ENCODE data around the gene KLF13. TPM values are rescaled to one million over a fixed set of nuclear protein-coding genes. Genes with fewer than 3 reads are reported as not detected.

The KLF13 gene
- polyA plus RNA-seq, 1 experiment: 11.5 TPM

GRCh38 chr15:31373096-31373865 lies 46.6 kb downstream of the KLF13 start:
- no peaks in the 10 kb centered on the region for H3K27me3 ChIP-seq (ENCODE audit: control insufficient read depth, insufficient read depth, low read length)
- ChIA-PET POLR2A (interaction anchor here (0.6 kb wide), 1 partner anchor 116 kb away, joined by 3 read pairs; no protein-coding TSS in a partner anchor), CTCF (interaction anchor here (1.0 to 1.2 kb wide), 2 partner anchors 115 to 173 kb away, joined by 3 to 5 read pairs; no protein-coding TSS in a partner anchor)
- DNase-seq (ENCODE audit: low read depth): no peak
- no peak for TF ChIP-seq CTCF (IDR thresholded peaks at IDR 0.05; ENCODE audit: insufficient read depth, low read depth, low read length)
- H3K36me3 ChIP-seq (ENCODE audit: control insufficient read depth, insufficient read depth, low read length): peaks cover 13% of the 10 kb centered on the region
- H3K4me3 ChIP-seq (ENCODE audit: low read depth, low read length): no peak overlapping the region

- CTCF ChIA-PET: no interaction called here
- TF ChIP-seq CTCF (IDR thresholded peaks at IDR 0.05; ENCODE audit: insufficient read depth, low read depth, low read length): no peak
- DNase-seq (ENCODE audit: low read depth): no peak
- POLR2A ChIA-PET: no interaction called here
- Histone ChIP-seq H3K27me3 (ENCODE audit: control insufficient read depth, insufficient read depth, low read length) (no peaks in the 10 kb centered on the region), H3K4me3 (ENCODE audit: low read depth, low read length) (no peak overlapping the region), H3K36me3 (ENCODE audit: control insufficient read depth, insufficient read depth, low read length) (peaks cover 13% of the 10 kb centered on the region)
Measured at GRCh38 chr15:31373970-31374369, 47.3 kb downstream of the KLF13 start.

GRCh38 chr15:31374489-31374888 lies 47.9 kb downstream of the KLF13 start:
- no peak for DNase-seq (ENCODE audit: low read depth)
- no peak for TF ChIP-seq CTCF (IDR thresholded peaks at IDR 0.05; ENCODE audit: insufficient read depth, low read depth, low read length)
- no peak overlapping the region for H3K4me3 ChIP-seq (ENCODE audit: low read depth, low read length)
- peaks cover 14% of the 10 kb centered on the region for H3K36me3 ChIP-seq (ENCODE audit: control insufficient read depth, insufficient read depth, low read length)
- ChIA-PET POLR2A (no interaction called here), CTCF (no interaction called here)
- H3K27me3 ChIP-seq (ENCODE audit: control insufficient read depth, insufficient read depth, low read length): no peaks in the 10 kb centered on the region

- no peak for DNase-seq (ENCODE audit: low read depth)
- Histone ChIP-seq H3K27me3 (ENCODE audit: control insufficient read depth, insufficient read depth, low read length) (no peaks in the 10 kb centered on the region), H3K4me3 (ENCODE audit: low read depth, low read length) (no peak overlapping the region), H3K36me3 (ENCODE audit: control insufficient read depth, insufficient read depth, low read length) (peaks cover 16% of the 10 kb centered on the region)
- CTCF ChIA-PET: interaction anchor here (1.2 kb wide), 1 partner anchor 10 kb away, joined by 3 read pairs; no protein-coding TSS in a partner anchor
- no peak for TF ChIP-seq CTCF (IDR thresholded peaks at IDR 0.05; ENCODE audit: insufficient read depth, low read depth, low read length)
- POLR2A ChIA-PET: no interaction called here
Measured at GRCh38 chr15:31374986-31375385, 48.4 kb downstream of the KLF13 start.

- Histone ChIP-seq H3K36me3 (ENCODE audit: control insufficient read depth, insufficient read depth, low read length) (peaks cover 16% of the 10 kb centered on the region), H3K4me3 (ENCODE audit: low read depth, low read length) (no peak overlapping the region), H3K27me3 (ENCODE audit: control insufficient read depth, insufficient read depth, low read length) (no peaks in the 10 kb centered on the region)
- no peak for DNase-seq (ENCODE audit: low read depth)
- CTCF ChIA-PET: interaction anchor here (1.2 kb wide), 1 partner anchor 10 kb away, joined by 3 read pairs; no protein-coding TSS in a partner anchor
- no peak for TF ChIP-seq CTCF (IDR thresholded peaks at IDR 0.05; ENCODE audit: insufficient read depth, low read depth, low read length)
- POLR2A ChIA-PET: no interaction called here
Measured at GRCh38 chr15:31375772-31376171, 49.1 kb downstream of the KLF13 start.

Data from BJ (cell line).